ENCODE results near the gene APBA1. TPM values are rescaled to one million over a fixed set of nuclear protein-coding genes. Genes with fewer than 3 reads are reported as not detected.

The APBA1 gene
- polyA plus RNA-seq, 1 donor (not counting 4 experiments of a cell fraction or from before 2014, with no cell fraction given): 0.66 TPM

- Histone ChIP-seq H3K4me1 (ENCODE audit: control insufficient read depth, extremely low read depth, insufficient read depth, low read length) (no peaks in the 10 kb centered on the region), H4K20me1 (ENCODE audit: control insufficient read depth, extremely low read depth, insufficient read depth, low read length) (no peaks in the 10 kb centered on the region), H3K9me1 (ENCODE audit: control insufficient read depth, extremely low read depth, insufficient read depth, low read length) (no peaks in the 10 kb centered on the region), H3K4me2 (ENCODE audit: control insufficient read depth, extremely low read depth, insufficient read depth, low read depth, low read length) (no peak overlapping the region), H3K9ac (ENCODE audit: control insufficient read depth, extremely low read depth, insufficient read depth, low read length) (no peak overlapping the region), H3K27ac (ENCODE audit: control insufficient read depth, insufficient read depth, low read length) (no peak overlapping the region), H3K4me3 (ENCODE audit: control insufficient read depth in 2 of 3, extremely low read depth in 1 of 3, insufficient read depth in 2 of 3, low read depth in 1 of 3, low read length in 3 of 3) (no peak overlapping the region), H3K9me3 (ENCODE audit: control insufficient read depth, low read depth, low read length) (no peaks in the 10 kb centered on the region), H3K36me3 (ENCODE audit: control insufficient read depth in 2 of 2, extremely low read depth in 1 of 2, insufficient read depth in 2 of 2, low read length in 2 of 2) (no peaks in the 10 kb centered on the region), H2AFZ (ENCODE audit: control insufficient read depth, low read length) (no peak overlapping the region), H3K27me3 (ENCODE audit: control insufficient read depth, extremely low read depth, insufficient read depth, low read length) (no peaks in the 10 kb centered on the region), H3K79me2 (ENCODE audit: control insufficient read depth, insufficient read depth, low read length) (no peaks in the 10 kb centered on the region)
- dilution Hi-C loops (cut with MboI; ENCODE audit: extremely low pct_ligation_motif_present, low sequenced_read_pairs): loop anchor here (25.0 kb wide), 1 partner anchor 111 kb away; no protein-coding TSS in a partner anchor
- FAIRE-seq (no peak), DNase-seq (ENCODE audit: low read depth, low spot score) (no peak)
- TF ChIP-seq CTCF (optimal IDR thresholded peaks at IDR 0.05 in 1 of 3, IDR thresholded peaks at IDR 0.05 in 1 of 3, conservative IDR thresholded peaks at IDR 0.05 in 1 of 3; ENCODE audit: extremely low read depth in 1 of 3, insufficient read depth in 2 of 3, low read length in 3 of 3): no peak
- no peak for TF ChIP-seq EZH2 (IDR thresholded peaks at IDR 0.05; ENCODE audit: low read length)
These were observed 123.5 kb downstream of the APBA1 start for GRCh38 chr9:69548681-69549080.

GRCh38 chr9:69546265-69546664, 125.9 kb downstream of the APBA1 start:
- Histone ChIP-seq H3K9me3 (ENCODE audit: control insufficient read depth, low read depth, low read length) (no peaks in the 10 kb centered on the region), H3K9ac (ENCODE audit: control insufficient read depth, extremely low read depth, insufficient read depth, low read length) (no peak overlapping the region), H3K27me3 (ENCODE audit: control insufficient read depth, extremely low read depth, insufficient read depth, low read length) (no peaks in the 10 kb centered on the region), H3K4me2 (ENCODE audit: control insufficient read depth, extremely low read depth, insufficient read depth, low read depth, low read length) (no peak overlapping the region), H3K4me1 (ENCODE audit: control insufficient read depth, extremely low read depth, insufficient read depth, low read length) (no peaks in the 10 kb centered on the region), H3K79me2 (ENCODE audit: control insufficient read depth, insufficient read depth, low read length) (no peaks in the 10 kb centered on the region), H3K9me1 (ENCODE audit: control insufficient read depth, extremely low read depth, insufficient read depth, low read length) (no peaks in the 10 kb centered on the region), H3K4me3 (ENCODE audit: control insufficient read depth in 2 of 3, extremely low read depth in 1 of 3, insufficient read depth in 2 of 3, low read depth in 1 of 3, low read length in 3 of 3) (no peak overlapping the region), H4K20me1 (ENCODE audit: control insufficient read depth, extremely low read depth, insufficient read depth, low read length) (no peaks in the 10 kb centered on the region), H2AFZ (ENCODE audit: control insufficient read depth, low read length) (no peak overlapping the region), H3K27ac (ENCODE audit: control insufficient read depth, insufficient read depth, low read length) (no peak overlapping the region), H3K36me3 (ENCODE audit: control insufficient read depth in 2 of 2, extremely low read depth in 1 of 2, insufficient read depth in 2 of 2, low read length in 2 of 2) (no peaks in the 10 kb centered on the region)
- peak; percentile 29 for FAIRE-seq
- peak; percentile 32 to 68 (median 34) for TF ChIP-seq CTCF (optimal IDR thresholded peaks at IDR 0.05 in 1 of 3, IDR thresholded peaks at IDR 0.05 in 1 of 3, conservative IDR thresholded peaks at IDR 0.05 in 1 of 3; ENCODE audit: extremely low read depth in 1 of 3, insufficient read depth in 2 of 3, low read length in 3 of 3)
- no peak for TF ChIP-seq EZH2 (IDR thresholded peaks at IDR 0.05; ENCODE audit: low read length)
- dilution Hi-C loops (cut with MboI; ENCODE audit: extremely low pct_ligation_motif_present, low sequenced_read_pairs): loop anchor here (25.0 kb wide), 1 partner anchor 109 kb away; no protein-coding TSS in a partner anchor
- DNase-seq (ENCODE audit: low read depth, low spot score): no peak

Measured in keratinocyte (primary cell).